IMR-90 (cell line): ENCODE measurements around the gene NCKIPSD. TPM values are rescaled to one million over a fixed set of nuclear protein-coding genes. Genes with fewer than 3 reads are reported as not detected.

Experiments used
- CHD1 ChIP-seq: IDR thresholded peaks from 2 replicates; pipeline ENCODE4 v1.6.1; 2012; ENCODE audit warnings: low read depth, low read length, improper control_type of control experiment
- ELK1 ChIP-seq: fragments of 150-350 bp; IDR thresholded peaks from 2 replicates; pipeline ENCODE4 v1.6.1; 2016; ENCODE audit warnings: low read depth, mild to moderate bottlenecking, low read length, moderate library complexity, borderline replicate concordance
- FOS ChIP-seq: fragments of 150-350 bp; IDR thresholded peaks from 2 replicates; pipeline ENCODE4 v1.6.1; 2016; ENCODE audit warnings: low read depth, low read length
- RFX5 ChIP-seq: IDR thresholded peaks from 2 replicates; pipeline ENCODE4 v1.8.0; 2012; ENCODE audit warnings: low read depth, mild to moderate bottlenecking, low read length, moderate library complexity
- polyA plus RNA-seq, 3 experiments: library from polyadenylated mRNA; depleted of rRNA; stranded (reverse); fragments of >200 nt; gene quantifications; 2 replicates each; pipeline ENCODE4 v1.2.3, GENCODE V29; 2012; ENCODE audit warnings: low replicate concordance in 1 of 3
- total RNA-seq: library from RNA; depleted of rRNA; stranded (reverse); fragments of >200 nt; gene quantifications from 2 replicates; pipeline ENCODE4 v1.2.3, GENCODE V29; 2012

Gene NCKIPSD
- total and polyA plus RNA-seq, 2 of the 4 experiments (the other 2 are of a cell fraction), result 21.0 to 38.3 TPM

DNA sequence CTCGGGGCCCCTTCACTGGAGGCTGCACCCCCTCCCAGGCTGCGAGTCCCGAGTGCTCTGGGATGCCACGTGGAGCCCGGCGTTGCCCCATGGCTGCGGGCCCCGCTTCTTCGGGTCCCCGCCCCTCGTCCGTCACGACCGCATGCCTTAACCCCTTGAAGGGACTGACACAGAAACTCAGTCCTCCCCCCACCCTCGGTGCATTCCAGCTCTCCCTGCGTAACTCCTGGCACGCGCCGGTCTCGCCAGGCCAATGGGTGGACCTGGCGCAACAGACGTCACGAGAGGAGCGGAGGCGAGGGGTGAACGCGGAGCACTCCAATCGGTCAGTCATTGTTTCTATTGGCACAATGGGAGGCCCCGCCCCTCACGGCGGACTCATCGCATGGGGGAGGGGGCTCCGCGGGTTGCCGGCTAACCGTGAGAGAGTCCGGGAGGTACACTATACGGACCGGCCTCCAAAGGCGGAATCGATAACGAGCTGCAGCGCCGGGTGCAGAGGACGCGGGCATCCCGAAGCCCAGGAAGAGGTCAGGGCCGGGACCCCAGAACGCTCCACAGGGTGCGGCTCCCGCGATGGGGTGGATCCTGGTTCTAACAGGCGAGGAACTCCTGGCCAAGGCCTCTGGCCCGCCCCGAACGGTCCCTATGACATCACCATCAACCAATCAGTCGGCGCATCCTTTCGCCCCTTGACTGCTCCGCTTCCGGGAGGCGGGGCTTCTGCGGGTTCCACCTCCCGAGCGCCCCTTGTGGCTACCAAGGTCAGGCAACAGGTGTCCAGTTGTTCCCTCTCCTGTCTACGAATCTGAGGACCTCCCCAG, 22.0 kb downstream of the NCKIPSD start (continued):
- TF ChIP-seq ELK1 (no peak), FOS (peak; percentile 56), RFX5 (no peak), CHD1 (no peak)
